Islet of Langerhans (tissue), 1 donor: ENCODE measurements around the gene WDR31.

Experiments
- FAIRE-seq: peaks from one replicate; lab custom pipeline; 2011; peaks lifted over from hg19 to GRCh38; lab: Jason Lieb, UNC

Gene WDR31

GRCh38 chr9:113331780-113332179 lies 8.3 kb downstream of the WDR31 start:
- no peak for FAIRE-seq

GRCh38 chr9:113328045-113328782 lies 11.9 kb downstream of the WDR31 start:
- FAIRE-seq = no peak

- FAIRE-seq = no peak
Observed at GRCh38 chr9:113326230-113326629, 13.8 kb downstream of the WDR31 start.

DNA sequence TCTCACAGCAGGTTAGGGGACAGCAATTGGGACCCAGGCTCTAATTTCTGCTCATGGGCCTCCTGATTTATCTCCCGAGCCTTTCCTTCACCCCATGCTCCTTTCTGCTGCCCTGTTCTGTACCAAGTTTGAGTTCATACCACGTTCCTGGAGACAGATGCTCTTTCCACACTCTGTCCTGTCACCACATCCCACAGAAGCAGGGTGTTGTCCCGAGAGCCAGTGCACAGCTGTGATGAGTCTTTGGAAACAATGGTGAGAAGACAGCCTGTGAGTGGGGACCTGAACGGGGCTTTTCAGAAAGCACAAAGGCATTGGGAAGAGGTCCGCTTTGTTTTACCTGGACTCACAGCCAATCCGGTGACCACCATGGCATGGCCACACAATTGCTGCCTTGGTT lies 17.4 kb downstream of the WDR31 start:
- FAIRE-seq = no peak

GRCh38 chr9:113320051-113320450 lies 20.0 kb downstream of the WDR31 start:
- no peak for FAIRE-seq

- no peak for FAIRE-seq
Observed at GRCh38 chr9:113319054-113319453, 21.0 kb downstream of the WDR31 start.

DNA sequence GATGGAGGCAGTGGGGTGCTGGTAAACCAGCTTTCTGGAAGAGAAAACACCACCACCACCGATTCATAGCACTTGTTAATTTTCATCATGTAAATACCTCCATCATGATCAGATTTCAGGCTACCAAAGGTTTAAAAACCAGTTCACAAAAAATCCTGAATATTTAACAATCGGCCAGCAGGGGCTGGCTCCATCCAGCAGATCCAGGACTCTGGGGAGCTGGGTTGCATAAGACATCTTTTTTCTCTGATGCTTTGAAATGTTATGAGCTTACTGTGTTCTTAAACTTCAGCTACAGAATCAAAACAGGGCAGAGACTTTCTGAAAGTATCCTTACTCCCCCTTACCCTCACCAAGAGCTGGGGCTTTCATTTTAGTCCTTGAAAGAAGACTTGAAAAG lies 22.3 kb downstream of the WDR31 start:
- no peak for FAIRE-seq

DNA sequence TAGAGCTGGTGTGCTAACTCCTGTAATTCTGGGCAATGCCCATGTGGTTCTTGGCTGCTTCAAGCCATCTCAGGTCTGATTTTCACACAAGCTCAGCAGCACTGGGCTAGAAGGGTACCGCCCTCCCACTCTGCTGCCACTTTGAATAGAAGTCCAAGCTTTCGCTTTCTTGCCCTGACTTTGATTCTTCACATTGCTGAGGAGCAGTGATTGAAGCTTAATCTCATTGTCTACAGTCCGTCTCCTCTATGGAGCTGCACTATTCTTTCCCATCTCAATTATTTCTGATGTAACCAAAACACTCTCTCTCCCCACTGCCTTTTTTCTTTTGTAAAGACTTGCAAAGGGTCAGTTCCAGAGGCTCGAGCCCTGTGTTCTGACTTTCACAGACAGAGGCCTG lies 24.0 kb downstream of the WDR31 start:
- no peak for FAIRE-seq

DNA sequence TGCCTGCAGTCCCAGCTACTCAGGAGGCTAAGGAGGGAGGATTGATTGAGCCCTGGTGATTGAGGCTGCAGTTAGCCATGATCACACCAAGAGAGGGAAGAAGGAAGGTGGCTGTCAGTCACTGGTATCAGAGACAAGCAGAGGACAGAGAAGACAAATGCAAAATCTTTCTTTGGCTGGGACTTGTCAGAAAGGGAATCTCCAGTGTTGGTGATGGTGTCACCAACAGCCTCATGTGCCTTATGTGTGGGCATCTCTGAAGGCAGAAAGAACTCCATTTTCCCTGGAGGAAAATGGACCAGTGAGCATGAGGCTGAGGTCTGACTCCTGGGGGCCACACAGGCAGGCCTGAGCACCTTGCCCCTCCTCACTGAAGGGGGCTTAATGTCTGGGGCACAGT lies 24.8 kb downstream of the WDR31 start:
- no peak for FAIRE-seq

DNA sequence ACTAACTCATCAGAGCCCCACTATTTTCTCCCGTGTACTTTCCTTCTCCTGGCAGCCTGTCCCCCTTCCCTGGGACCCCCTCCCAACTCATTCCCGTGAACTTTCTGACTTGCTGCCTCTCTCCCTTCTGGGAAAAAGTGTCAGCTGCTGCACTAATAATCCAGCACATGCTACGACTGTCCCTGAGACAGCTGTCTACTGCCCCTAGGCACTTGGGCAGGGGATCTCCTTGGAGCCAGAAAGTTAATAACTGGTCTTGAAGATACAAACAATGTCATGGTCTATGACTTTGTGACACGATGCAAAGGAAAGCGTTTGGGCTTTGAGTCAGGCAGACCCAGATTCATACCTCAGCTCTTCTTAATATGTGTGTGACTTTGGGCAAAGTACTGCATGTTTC lies 26.8 kb downstream of the WDR31 start:
- FAIRE-seq = no peak

DNA sequence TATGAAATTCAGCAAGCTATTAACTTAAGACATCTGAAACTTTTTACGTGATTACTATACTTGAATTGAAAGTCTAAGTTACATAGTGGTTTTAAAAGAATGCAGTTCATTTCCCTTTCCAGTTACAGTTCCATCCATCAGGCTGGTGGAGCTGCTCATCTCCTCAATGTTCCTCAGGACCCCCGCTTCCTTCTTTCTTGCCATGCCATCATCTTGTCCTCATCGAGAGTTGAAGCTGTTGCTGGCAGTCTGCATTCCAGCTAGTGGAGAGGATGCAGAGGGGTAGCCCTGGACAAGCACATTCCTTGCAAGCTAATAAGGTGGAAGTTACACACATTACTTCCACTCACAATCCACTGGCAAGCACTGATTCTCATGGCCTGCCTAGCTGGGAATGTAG lies 28.1 kb downstream of the WDR31 start:
- no peak for FAIRE-seq

DNA sequence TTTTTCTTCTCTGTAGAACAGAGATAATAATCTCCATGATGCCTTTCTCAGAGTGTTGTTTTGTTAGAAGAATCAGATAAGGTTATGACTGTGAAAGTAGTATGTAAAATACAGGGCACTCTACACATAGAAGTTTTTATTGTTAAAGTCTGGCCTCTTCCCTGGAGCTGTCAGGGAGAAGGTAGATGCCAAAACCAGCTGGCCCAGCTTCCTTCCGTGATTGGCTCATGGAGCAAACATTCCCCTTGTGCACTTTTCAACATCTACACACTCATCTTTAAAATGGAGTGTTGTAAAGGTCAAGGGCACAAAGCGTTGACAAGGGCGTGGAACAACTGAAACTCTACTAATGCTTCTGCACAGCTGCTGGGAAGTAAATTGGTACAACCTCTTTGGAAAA lies 29.5 kb downstream of the WDR31 start:
- FAIRE-seq = no peak

- peak; percentile 83 for FAIRE-seq
Observed at GRCh38 chr9:113309204-113309813, 30.8 kb downstream of the WDR31 start.

DNA sequence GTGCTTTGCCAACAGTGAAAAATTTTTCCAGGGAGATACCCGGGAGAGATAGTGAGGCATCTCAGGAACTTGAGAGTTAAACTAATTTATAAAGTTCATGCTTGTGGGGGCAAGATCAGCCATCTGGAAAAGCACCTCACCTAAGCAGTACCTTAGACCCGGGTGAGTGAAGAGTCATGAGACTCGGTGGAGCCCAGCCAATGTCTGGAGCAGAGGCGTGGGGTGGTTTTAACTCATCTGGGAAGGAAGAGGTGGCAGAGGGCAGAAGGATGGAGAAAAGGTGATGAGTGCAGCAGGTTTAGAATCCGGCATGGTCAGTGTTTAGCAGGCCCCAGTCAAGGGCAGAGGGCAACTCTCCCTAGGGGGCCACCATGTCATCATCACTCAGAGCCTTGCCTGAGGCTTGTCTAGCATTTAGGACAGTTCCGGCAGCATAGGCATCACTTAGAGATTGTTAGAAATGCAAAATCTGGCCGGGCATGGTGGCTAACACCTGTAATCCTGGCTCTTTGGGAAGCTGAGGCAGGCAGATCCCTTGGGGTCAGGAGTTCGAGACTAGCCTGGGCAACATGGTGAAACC lies 32.6 kb downstream of the WDR31 start:
- FAIRE-seq = no peak

DNA sequence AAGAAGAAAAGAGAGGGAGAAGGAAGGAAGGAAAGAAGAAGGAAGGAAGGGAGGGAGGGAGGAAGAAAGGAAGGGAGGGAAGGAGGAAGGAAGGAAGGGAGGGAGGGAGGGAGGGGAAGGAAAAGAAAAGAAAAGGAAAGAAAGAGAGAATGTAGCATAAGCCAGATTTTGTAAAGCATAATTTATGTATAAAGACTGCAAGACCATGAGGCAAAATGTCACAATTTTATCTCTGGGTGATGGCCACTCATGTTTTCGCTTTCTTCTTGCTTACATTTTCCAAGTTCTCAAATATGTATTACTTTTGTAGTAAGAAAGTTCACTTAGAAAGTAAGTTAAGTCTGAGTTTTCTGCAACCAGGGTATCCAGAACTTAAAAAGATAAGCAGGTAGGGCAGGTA lies 33.5 kb downstream of the WDR31 start:
- no peak for FAIRE-seq

DNA sequence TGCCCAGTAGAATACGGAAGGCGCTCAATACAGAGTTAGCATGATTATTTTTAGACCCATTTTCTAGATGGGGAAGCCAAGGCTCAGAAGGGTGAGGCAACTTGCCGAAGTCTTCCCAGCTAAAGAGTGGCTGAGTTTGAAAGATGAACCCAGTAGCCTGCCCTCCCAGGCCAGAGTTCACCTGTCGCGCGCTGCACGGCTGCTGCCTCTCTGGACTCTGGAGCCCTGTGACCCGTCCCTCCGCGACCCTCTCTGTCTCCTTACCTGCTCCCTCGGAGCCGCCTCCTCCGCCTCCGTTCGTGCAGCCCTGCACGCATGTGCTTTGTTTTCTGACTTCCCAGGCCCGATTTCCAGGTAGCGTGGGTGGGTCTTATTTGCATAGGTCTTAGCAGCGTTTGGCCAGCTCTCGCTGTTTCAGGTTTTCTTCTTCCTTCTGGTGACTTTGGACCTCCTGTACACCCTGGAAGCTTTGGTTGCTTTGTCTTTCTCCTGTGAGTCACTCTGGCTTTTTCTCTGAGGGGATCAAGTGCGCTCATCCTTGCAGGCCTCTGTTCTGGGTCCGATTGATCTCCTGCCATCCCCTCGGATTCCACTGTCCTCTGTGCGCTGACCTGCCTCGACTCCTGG lies 37.2 kb downstream of the WDR31 start, which contains the start of gene RNF183:
RNF183 (minus strand) TSS at position 585 of the 627 bp plus-strand sequence. CDS start 5,192 bp downstream, outside the sequence.
- no peak for FAIRE-seq

GRCh38 chr9:113301548-113301947 lies 38.5 kb downstream of the WDR31 start:
- FAIRE-seq = no peak

GRCh38 chr9:113299800-113300292 lies 40.2 kb downstream of the WDR31 start:
- FAIRE-seq = no peak

DNA sequence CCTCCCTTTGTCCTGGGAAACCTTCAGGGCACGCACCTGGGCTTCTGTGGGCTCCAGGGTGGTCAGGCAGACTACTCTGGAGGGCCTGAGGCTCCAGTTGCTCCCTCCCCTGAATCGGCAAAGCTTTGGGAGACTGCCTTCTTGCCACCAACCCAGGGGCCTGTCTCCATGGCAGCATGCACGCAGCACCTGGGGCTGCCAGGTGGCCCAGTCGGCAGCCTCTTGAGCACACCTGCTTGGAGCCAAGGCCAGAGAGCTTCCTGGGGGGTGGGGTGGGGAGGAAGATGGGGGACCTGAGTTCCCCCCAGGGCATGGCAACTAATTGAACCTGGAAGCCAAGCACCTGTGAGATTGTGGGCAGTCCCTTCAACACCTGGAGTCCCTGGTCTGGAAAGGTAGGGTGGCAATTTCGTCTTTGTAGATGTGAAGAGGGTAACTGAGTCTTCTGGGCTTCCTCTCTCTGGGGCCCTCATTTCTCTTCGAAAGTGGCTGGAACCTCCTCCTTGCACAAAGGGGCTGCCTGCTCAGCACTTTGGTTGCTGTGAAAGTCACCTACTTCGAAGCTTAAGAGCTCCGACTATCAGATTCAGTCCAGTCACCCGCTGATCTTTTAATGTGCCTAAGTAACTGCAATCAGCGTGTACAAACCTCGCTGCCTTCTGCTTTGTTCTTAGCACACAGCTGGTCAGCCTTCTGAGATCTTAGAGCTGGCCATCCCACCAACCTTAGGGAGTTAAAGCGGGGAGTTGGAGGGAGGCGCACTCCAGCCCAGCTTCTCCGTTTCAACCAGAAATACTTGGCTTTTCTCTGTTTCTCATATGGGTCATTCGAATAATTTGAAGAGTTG lies 40.9 kb downstream of the WDR31 start:
- FAIRE-seq = no peak

- FAIRE-seq = no peak
Observed at GRCh38 chr9:113298311-113298710, 41.8 kb downstream of the WDR31 start.

DNA sequence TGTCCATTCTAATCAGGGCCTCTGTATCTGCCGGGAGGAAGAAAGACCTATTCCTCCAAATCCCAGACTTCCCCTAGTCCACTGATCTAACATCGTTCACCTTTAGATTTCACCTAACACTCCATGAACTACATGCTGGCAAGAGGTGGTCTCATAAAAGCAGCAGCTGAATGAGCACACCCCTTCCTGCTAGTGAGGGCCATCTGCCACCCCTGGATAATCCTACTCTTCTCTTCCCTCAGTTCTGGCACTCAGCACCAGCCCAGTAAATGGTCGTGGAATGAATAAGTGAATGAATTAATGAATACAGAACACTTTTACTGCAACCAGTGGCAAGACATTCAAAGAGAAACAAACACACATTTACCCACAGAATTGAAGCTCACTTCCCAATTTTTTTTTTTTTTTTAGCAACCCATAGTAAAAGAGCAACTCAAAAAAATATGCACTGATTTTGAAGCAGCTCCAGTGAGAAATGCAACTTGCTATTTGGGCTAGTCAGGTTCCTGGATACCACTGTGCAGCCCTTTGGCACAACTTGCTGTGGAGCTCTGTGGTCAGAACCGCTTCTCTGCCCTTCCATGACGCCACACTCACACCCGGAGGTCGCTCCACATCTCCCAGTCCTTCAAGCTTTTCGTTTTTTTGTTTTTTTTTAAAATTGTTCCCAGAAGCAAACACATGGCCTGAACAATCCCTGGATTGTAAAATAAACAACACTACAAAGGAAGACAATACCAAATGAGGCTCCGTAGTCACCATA lies 43.1 kb downstream of the WDR31 start:
- FAIRE-seq = no peak
